B cell (primary cell): ENCODE results near the gene TSPO. TPM values are rescaled to one million over a fixed set of nuclear protein-coding genes. Genes with fewer than 3 reads are reported as not detected.

ENCODE experiments used
- ATAC-seq: fragments of 200-7000 bp; cut with Tn5 transposase; one replicate; pipeline ENCODE4 v1.10.0; 2021; ENCODE audit warnings: low read depth, mild to moderate bottlenecking, moderate number of reproducible peaks, moderate library complexity
- CTCF ChIA-PET: fragments of 350-600 bp; sonication (Branson Sonifier 250); formaldehyde crosslinking; loops from one replicate; lab custom pipeline; 2021; ENCODE audit warnings: antibody characterized with exemption, inconsistent platforms; lab: Charles Lee
- POLR2A ChIA-PET: fragments of 350-600 bp; sonication (Branson Sonifier 250); formaldehyde crosslinking; loops from one replicate; lab custom pipeline; 2021; ENCODE audit warnings: antibody characterized with exemption; lab: Charles Lee
- DNase-seq: peaks from one replicate; pipeline ENCODE4 v3.0.0; 2013
- H2AFZ ChIP-seq: 2 replicates; pipeline ENCODE4 v1.6.1; 2012; ENCODE audit warnings: mild to moderate bottlenecking, low read depth, low read length; ENCODE audit not compliant: insufficient read depth, poor library complexity, severe bottlenecking
- H3K27ac ChIP-seq, 2 donors: 1 replicate in 1 of 2; 2 replicates in 1 of 2; pipeline ENCODE4 v1.5.1; 2012 to 2013; ENCODE audit warnings: low read length in 2 of 2, mild to moderate bottlenecking in 2 of 2, moderate library complexity in 1 of 2
- H3K27me3 ChIP-seq, 4 experiments: fragments of 200-600 bp in 1 of 4; sonication (generic) in 1 of 4; replicated peaks in 1 of 4; 1 replicate in 2 of 4; 2 replicates in 2 of 4; pipeline versions ENCODE4 v1.6.1 to v1.7.0; 2013 to 2016; ENCODE audit warnings: low read length in 3 of 4, mild to moderate bottlenecking in 2 of 4, mixed read lengths in 1 of 4, moderate library complexity in 1 of 4; ENCODE audit not compliant: insufficient read depth in 4 of 4, control insufficient read depth in 3 of 4; ENCODE audit errors: control extremely low read depth in 1 of 4
- H3K36me3 ChIP-seq, 2 experiments: replicated peaks in 1 of 2; 1 replicate in 1 of 2; 2 replicates in 1 of 2; pipeline versions ENCODE4 v1.6.1 to v1.7.1; 2013; ENCODE audit warnings: low read length in 1 of 2; ENCODE audit not compliant: insufficient read depth in 2 of 2, control insufficient read depth in 1 of 2; ENCODE audit errors: control extremely low read depth in 1 of 2, extremely low read depth in 1 of 2
- H3K4me1 ChIP-seq, 2 donors: fragments of 200-600 bp in 1 of 2; sonication (generic) in 1 of 2; 1 replicate in 1 of 2; 2 replicates in 1 of 2; pipeline versions ENCODE4 v1.5.1 to v1.6.1; 2013 to 2017; ENCODE audit warnings: low read length in 2 of 2; ENCODE audit not compliant: control insufficient read depth in 2 of 2, insufficient read depth in 2 of 2
- H3K4me2 ChIP-seq: replicated peaks from 2 replicates; pipeline ENCODE3; 2012; ENCODE audit warnings: mild to moderate bottlenecking, low read depth, low read length; ENCODE audit not compliant: poor library complexity, severe bottlenecking
- H3K4me3 ChIP-seq, 5 experiments: fragments of 200-600 bp in 1 of 5; sonication (generic) in 1 of 5; 1 replicate in 3 of 5; 2 replicates in 2 of 5; pipeline versions ENCODE4 v1.5.1 to v1.7.0; 2011 to 2016; ENCODE audit warnings: low read length in 4 of 5, mild to moderate bottlenecking in 4 of 5, low read depth in 2 of 5, control low read depth in 1 of 5, moderate library complexity in 1 of 5; ENCODE audit not compliant: insufficient read depth in 1 of 5; ENCODE audit errors: control extremely low read depth in 1 of 5, extremely low read depth in 1 of 5
- H3K79me2 ChIP-seq: fragments of 200-600 bp; sonication (generic); one replicate; pipeline ENCODE4 v1.6.0; 2016; ENCODE audit warnings: low read length; ENCODE audit not compliant: control insufficient read depth, insufficient read depth
- H3K9ac ChIP-seq: fragments of 200-600 bp; sonication (generic); 2 replicates; pipeline ENCODE4 v1.6.1; 2017; ENCODE audit warnings: mild to moderate bottlenecking, low read length, moderate library complexity
- H3K9me3 ChIP-seq, 3 donors: one replicate each; pipeline versions ENCODE4 v1.6.1 to v1.7.1; 2013; ENCODE audit warnings: low read length in 2 of 3; ENCODE audit not compliant: control insufficient read depth in 2 of 3, insufficient read depth in 1 of 3; ENCODE audit errors: control extremely low read depth in 1 of 3
- H4K20me1 ChIP-seq: 2 replicates; pipeline ENCODE4 v1.6.0; 2012; ENCODE audit warnings: mild to moderate bottlenecking, low read length; ENCODE audit not compliant: insufficient read depth, control insufficient read depth, poor library complexity, severe bottlenecking
- H3K27ac Mint-ChIP-seq: one replicate; pipeline ENCODE4 v1.8.0; 2021; ENCODE audit warnings: mixed read lengths
- H3K27me3 Mint-ChIP-seq: one replicate; pipeline ENCODE4 v1.8.0; 2021; ENCODE audit warnings: mixed read lengths
- H3K4me1 Mint-ChIP-seq: one replicate; pipeline ENCODE4 v1.8.0; 2021; ENCODE audit warnings: mixed read lengths
- H3K4me3 Mint-ChIP-seq: one replicate; pipeline ENCODE4 v1.8.0; 2021; ENCODE audit warnings: mixed read lengths
- H3K9me3 Mint-ChIP-seq: one replicate; pipeline ENCODE4 v1.8.0; 2022; ENCODE audit warnings: mixed read lengths; ENCODE audit not compliant: insufficient read depth
- EZH2 ChIP-seq: IDR thresholded peaks from 2 replicates; pipeline ENCODE4 v1.6.1; 2012; ENCODE audit warnings: borderline replicate concordance, low read depth, mild to moderate bottlenecking, moderate library complexity, low read length; ENCODE audit not compliant: insufficient read depth, poor library complexity, severe bottlenecking
- WGBS: methylation state at CpG from one replicate; pipeline ENCODE4 v1.1.5; 2013; ENCODE audit warnings: missing lambda C conversion rate; ENCODE audit not compliant: insufficient coverage; 5-methylcytosine and 5-hydroxymethylcytosine counted together
- intact Hi-C: fragments of 100-400 bp; cut with micrococcal nuclease; formaldehyde crosslinking; loops from one replicate; pipeline ENCODE4 v1.10.0; 2022
- polyA plus RNA-seq: library from polyadenylated mRNA; depleted of rRNA; stranded (reverse); fragments of >200 nt; gene quantifications from 2 replicates; pipeline ENCODE4 v1.2.3, GENCODE V29; 2012
- total RNA-seq, 2 donors: library from RNA; stranded (reverse); fragments of 120-200 nt in 1 of 2; gene quantifications; 1 replicate in 1 of 2; 2 replicates in 1 of 2; pipeline versions ENCODE4 v1.2.3 to v1.2.4, GENCODE V29; 2013 to 2022
- TF ChIP-seq, protein P1 (sequence below): fragments of 200-600 bp; IDR thresholded peaks from one replicate; pipeline ENCODE4 v1.8.0; 2022; ENCODE audit warnings: antibody characterized with exemption, mild to moderate bottlenecking

Gene TSPO
- total and polyA plus RNA-seq, 2 donors (not counting 1 experiment from before 2014, with no cell fraction given), result 54.9 to 94.2 TPM

- Histone ChIP-seq H3K36me3 (no peaks in the 10 kb centered on the region), H3K4me2 (no peak overlapping the region), H3K27ac (no peak overlapping the region), H3K9me3 (peaks cover 0 to 3% (median 0%) of the 10 kb centered on the region in 3 donors), H2AFZ (no peak overlapping the region), H3K9ac (no peak overlapping the region), H4K20me1 (no peaks in the 10 kb centered on the region), H3K4me1 (no peaks in the 10 kb centered on the region), H3K79me2 (no peaks in the 10 kb centered on the region), H3K27me3 (peaks cover 0 to 8% (median 0%) of the 10 kb centered on the region in 4 experiments), H3K4me3 (no peak overlapping the region)
- Mint-ChIP-seq H3K9me3 (no peaks in the 10 kb centered on the region), H3K4me3 (no peak overlapping the region), H3K27ac (no peak overlapping the region), H3K27me3 (peaks cover 14% of the 10 kb centered on the region), H3K4me1 (no peaks in the 10 kb centered on the region)
- POLR2A ChIA-PET, result no interaction called here
- 72% methylated on average over 7 of the region's 13 CpGs for WGBS
- TF ChIP-seq EZH2, result no peak
- TF ChIP-seq, protein P1, sequence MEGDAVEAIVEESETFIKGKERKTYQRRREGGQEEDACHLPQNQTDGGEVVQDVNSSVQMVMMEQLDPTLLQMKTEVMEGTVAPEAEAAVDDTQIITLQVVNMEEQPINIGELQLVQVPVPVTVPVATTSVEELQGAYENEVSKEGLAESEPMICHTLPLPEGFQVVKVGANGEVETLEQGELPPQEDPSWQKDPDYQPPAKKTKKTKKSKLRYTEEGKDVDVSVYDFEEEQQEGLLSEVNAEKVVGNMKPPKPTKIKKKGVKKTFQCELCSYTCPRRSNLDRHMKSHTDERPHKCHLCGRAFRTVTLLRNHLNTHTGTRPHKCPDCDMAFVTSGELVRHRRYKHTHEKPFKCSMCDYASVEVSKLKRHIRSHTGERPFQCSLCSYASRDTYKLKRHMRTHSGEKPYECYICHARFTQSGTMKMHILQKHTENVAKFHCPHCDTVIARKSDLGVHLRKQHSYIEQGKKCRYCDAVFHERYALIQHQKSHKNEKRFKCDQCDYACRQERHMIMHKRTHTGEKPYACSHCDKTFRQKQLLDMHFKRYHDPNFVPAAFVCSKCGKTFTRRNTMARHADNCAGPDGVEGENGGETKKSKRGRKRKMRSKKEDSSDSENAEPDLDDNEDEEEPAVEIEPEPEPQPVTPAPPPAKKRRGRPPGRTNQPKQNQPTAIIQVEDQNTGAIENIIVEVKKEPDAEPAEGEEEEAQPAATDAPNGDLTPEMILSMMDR, result no peak
- no peak for DNase-seq
- ATAC-seq, result no peak
- intact Hi-C loops, result no loop called here
- CTCF ChIA-PET, result no interaction called here
These were observed 60.6 kb downstream of the TSPO start for GRCh38 chr22:43211941-43212433.

DNA sequence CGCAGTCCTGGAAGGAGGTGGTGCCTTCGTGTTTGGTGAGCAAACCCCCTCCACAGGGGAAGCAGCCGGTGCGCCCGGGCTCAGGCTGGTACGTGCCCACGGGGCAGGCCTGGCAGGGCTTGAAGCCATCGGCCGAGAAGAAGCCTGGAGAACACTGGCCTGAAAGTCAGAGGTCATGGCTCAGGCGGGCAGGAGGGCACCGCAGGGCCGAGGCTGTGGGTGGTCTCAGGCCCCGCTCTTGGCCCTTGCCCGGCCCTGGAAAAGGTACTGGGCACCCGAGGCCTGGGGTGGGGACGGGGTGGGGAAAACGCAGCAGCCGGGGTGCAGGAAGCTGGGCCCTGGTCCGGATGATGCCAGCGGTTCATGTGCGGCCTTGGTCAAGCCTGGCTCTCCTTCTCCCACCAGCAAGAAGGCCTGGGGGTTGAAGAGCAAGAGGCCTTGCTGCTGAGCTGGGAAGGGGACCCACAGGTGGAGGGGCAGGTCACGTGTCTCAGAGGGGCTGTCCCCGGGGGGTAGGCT lies 61.1 kb downstream of the TSPO start:
- Mint-ChIP-seq H3K27ac (no peak overlapping the region), H3K9me3 (no peaks in the 10 kb centered on the region), H3K4me1 (no peaks in the 10 kb centered on the region), H3K4me3 (no peak overlapping the region), H3K27me3 (peaks cover 14% of the 10 kb centered on the region)
- CTCF ChIA-PET, result no interaction called here
- ATAC-seq, result no peak
- POLR2A ChIA-PET, result interaction anchor here (0.6 kb wide), 1 partner anchor 36 kb away, joined by 5 read pairs; no protein-coding TSS in a partner anchor
- Histone ChIP-seq H4K20me1 (no peaks in the 10 kb centered on the region), H3K4me1 (no peaks in the 10 kb centered on the region), H3K79me2 (no peaks in the 10 kb centered on the region), H2AFZ (no peak overlapping the region), H3K4me3 (no peak overlapping the region), H3K4me2 (no peak overlapping the region), H3K27ac (no peak overlapping the region), H3K36me3 (no peaks in the 10 kb centered on the region), H3K9me3 (peaks cover 0 to 3% (median 0%) of the 10 kb centered on the region in 3 donors), H3K27me3 (peaks cover 0 to 3% (median 0%) of the 10 kb centered on the region in 4 experiments), H3K9ac (no peak overlapping the region)
- no peak for TF ChIP-seq EZH2
- TF ChIP-seq, protein P1, result no peak
- 91% methylated on average over 23 of the region's 23 CpGs for WGBS
- DNase-seq, result no peak
- intact Hi-C loops, result no loop called here
